WTC11 (cell line): ENCODE measurements around the gene LHFPL6. TPM values are rescaled to one million over a fixed set of nuclear protein-coding genes. Genes with fewer than 3 reads are reported as not detected.

ENCODE experiments used
- ATAC-seq: fragments of 200-7000 bp; cut with Tn5 transposase; 2 replicates; pipeline ENCODE4 v1.10.0; 2021; ENCODE audit warnings: mild to moderate bottlenecking, moderate library complexity
- CTCF ChIA-PET: fragments of 300-600 bp; sonication (Branson Sonifier 250); formaldehyde crosslinking; loops from one replicate; lab custom pipeline; 2021; ENCODE audit warnings: antibody characterized with exemption; lab: Charles Lee
- POLR2A ChIA-PET: fragments of 350-600 bp; sonication (Branson Sonifier 250); formaldehyde crosslinking; loops from one replicate; lab custom pipeline; 2021; ENCODE audit warnings: antibody characterized with exemption; lab: Charles Lee
- DNase-seq: peaks from one replicate; pipeline ENCODE4 v3.0.0; 2021; ENCODE audit warnings: low spot score
- H3K27ac Mint-ChIP-seq: 2 replicates; pipeline ENCODE4 v1.8.0; 2021; ENCODE audit warnings: mixed read lengths
- H3K27me3 Mint-ChIP-seq: 2 replicates; pipeline ENCODE4 v1.8.0; 2021; ENCODE audit warnings: low read depth, mild to moderate bottlenecking, moderate library complexity, mixed read lengths
- H3K36me3 Mint-ChIP-seq: 2 replicates; pipeline ENCODE4 v1.8.0; 2021; ENCODE audit warnings: mixed read lengths
- H3K4me1 Mint-ChIP-seq: 2 replicates; pipeline ENCODE4 v1.8.0; 2022; ENCODE audit warnings: mixed read lengths
- H3K4me3 Mint-ChIP-seq: 2 replicates; pipeline ENCODE4 v1.8.0; 2021; ENCODE audit warnings: mild to moderate bottlenecking, moderate library complexity, mixed read lengths
- H3K9me3 Mint-ChIP-seq: 2 replicates; pipeline ENCODE4 v1.8.0; 2021; ENCODE audit warnings: mixed read lengths
- CBFB ChIP-seq: sonication (generic); formaldehyde crosslinking; IDR thresholded peaks from 2 replicates; pipeline ENCODE4 v1.8.1; 2022; ENCODE audit warnings: mild to moderate bottlenecking, low read depth, missing genetic modification reagents
- ESRRA ChIP-seq: sonication (generic); formaldehyde crosslinking; IDR thresholded peaks from 2 replicates; pipeline ENCODE4 v1.8.1; 2022; ENCODE audit warnings: mild to moderate bottlenecking, missing genetic modification reagents, borderline replicate concordance
- ETV6 ChIP-seq: sonication (generic); formaldehyde crosslinking; IDR thresholded peaks from 2 replicates; pipeline ENCODE4 v1.8.1; 2022; ENCODE audit warnings: mild to moderate bottlenecking, missing genetic modification reagents
- NFE2L1 ChIP-seq: sonication (generic); formaldehyde crosslinking; IDR thresholded peaks from 2 replicates; pipeline ENCODE4 v1.8.1; 2023; ENCODE audit warnings: missing genetic modification reagents
- NFYB ChIP-seq: sonication (generic); formaldehyde crosslinking; conservative IDR thresholded peaks from 2 replicates; pipeline ENCODE4 v1.8.0; 2022; ENCODE audit warnings: low read depth, missing genetic modification reagents
- SMAD4 ChIP-seq: sonication (generic); formaldehyde crosslinking; IDR thresholded peaks from 2 replicates; pipeline ENCODE4 v1.8.0; 2022; ENCODE audit warnings: mild to moderate bottlenecking, missing genetic modification reagents
- TEAD1 ChIP-seq: sonication (generic); formaldehyde crosslinking; IDR thresholded peaks from 2 replicates; pipeline ENCODE4 v1.8.0; 2022; ENCODE audit warnings: mild to moderate bottlenecking, missing genetic modification reagents
- ZNF232 ChIP-seq: sonication (generic); formaldehyde crosslinking; IDR thresholded peaks from 2 replicates; pipeline ENCODE4 v1.8.0; 2022; ENCODE audit warnings: mild to moderate bottlenecking, missing genetic modification reagents
- total RNA-seq: library from RNA; stranded (reverse); gene quantifications from 3 replicates; pipeline ENCODE4 v1.2.3, GENCODE V29; 2021
- TF ChIP-seq, protein P1 (sequence below): fragments of 200-600 bp; IDR thresholded peaks from 2 replicates; pipeline ENCODE4 v1.8.0; 2022; ENCODE audit warnings: antibody characterized with exemption
- TF ChIP-seq, protein P2 (sequence below): fragments of 250-450 bp; sonication (Bioruptor Pico); IDR thresholded peaks from 2 replicates; pipeline ENCODE4 v1.9.0; 2021; ENCODE audit warnings: moderate library complexity, mild to moderate bottlenecking, inconsistent platforms, borderline replicate concordance
- TF ChIP-seq, protein P3 (sequence below): sonication (generic); formaldehyde crosslinking; IDR thresholded peaks from 2 replicates; pipeline ENCODE4 v1.8.0; 2022; ENCODE audit warnings: mild to moderate bottlenecking, missing genetic modification reagents
- TF ChIP-seq, protein P4 (sequence below): sonication (generic); formaldehyde crosslinking; IDR thresholded peaks from 2 replicates; pipeline ENCODE4 v1.8.0; 2023; ENCODE audit warnings: mild to moderate bottlenecking, missing genetic modification reagents
- TF ChIP-seq, protein P5 (sequence below): sonication (generic); formaldehyde crosslinking; IDR thresholded peaks from 2 replicates; pipeline ENCODE4 v1.8.0; 2022; ENCODE audit warnings: mild to moderate bottlenecking, missing genetic modification reagents
- TF ChIP-seq, protein P6 (sequence below): sonication (generic); formaldehyde crosslinking; IDR thresholded peaks from 2 replicates; pipeline ENCODE4 v1.8.0; 2022; ENCODE audit warnings: missing genetic modification reagents
- TF ChIP-seq, protein P7 (sequence below): sonication (generic); formaldehyde crosslinking; IDR thresholded peaks from 2 replicates; pipeline ENCODE4 v1.8.0; 2023; ENCODE audit warnings: missing genetic modification reagents, mild to moderate bottlenecking, borderline replicate concordance
- TF ChIP-seq, protein P8 (sequence below): sonication (generic); formaldehyde crosslinking; conservative IDR thresholded peaks from 2 replicates; pipeline ENCODE4 v1.8.1; 2022; ENCODE audit warnings: mild to moderate bottlenecking, missing genetic modification reagents
- TF ChIP-seq, protein P9 (sequence below): fragments of 250-450 bp; sonication (Bioruptor Pico); IDR thresholded peaks from 2 replicates; pipeline ENCODE4 v2.1.2; 2022; ENCODE audit warnings: mild to moderate bottlenecking, moderate library complexity
- TF ChIP-seq, protein P10 (sequence below): sonication (generic); formaldehyde crosslinking; IDR thresholded peaks from 2 replicates; pipeline ENCODE4 v1.8.1; 2023; ENCODE audit warnings: mild to moderate bottlenecking, moderate library complexity, missing genetic modification reagents

LHFPL6 gene
- total RNA-seq, 1 experiment from 2014 or later: 4.5 TPM

DNA sequence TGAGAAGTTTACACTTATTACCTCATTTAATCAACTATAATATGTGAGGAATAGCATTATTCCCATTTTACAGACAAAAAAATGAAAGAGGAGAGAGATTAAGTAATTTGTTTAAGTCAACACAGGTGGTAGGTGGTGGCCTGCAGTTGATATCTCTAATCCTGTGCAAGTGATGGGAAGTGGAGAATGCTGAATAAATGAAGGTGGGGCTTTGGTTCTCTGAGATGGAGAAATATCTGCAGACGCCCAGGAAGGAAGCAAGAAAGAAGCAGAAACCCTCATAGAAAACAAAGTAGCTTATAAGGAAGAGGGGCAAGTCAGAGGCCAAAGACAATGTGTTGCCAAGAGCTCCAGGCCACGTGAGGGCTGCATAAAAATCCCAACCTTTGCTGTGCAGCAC lies 290.4 kb downstream of the LHFPL6 start (continued):
- TF ChIP-seq, protein P1, sequence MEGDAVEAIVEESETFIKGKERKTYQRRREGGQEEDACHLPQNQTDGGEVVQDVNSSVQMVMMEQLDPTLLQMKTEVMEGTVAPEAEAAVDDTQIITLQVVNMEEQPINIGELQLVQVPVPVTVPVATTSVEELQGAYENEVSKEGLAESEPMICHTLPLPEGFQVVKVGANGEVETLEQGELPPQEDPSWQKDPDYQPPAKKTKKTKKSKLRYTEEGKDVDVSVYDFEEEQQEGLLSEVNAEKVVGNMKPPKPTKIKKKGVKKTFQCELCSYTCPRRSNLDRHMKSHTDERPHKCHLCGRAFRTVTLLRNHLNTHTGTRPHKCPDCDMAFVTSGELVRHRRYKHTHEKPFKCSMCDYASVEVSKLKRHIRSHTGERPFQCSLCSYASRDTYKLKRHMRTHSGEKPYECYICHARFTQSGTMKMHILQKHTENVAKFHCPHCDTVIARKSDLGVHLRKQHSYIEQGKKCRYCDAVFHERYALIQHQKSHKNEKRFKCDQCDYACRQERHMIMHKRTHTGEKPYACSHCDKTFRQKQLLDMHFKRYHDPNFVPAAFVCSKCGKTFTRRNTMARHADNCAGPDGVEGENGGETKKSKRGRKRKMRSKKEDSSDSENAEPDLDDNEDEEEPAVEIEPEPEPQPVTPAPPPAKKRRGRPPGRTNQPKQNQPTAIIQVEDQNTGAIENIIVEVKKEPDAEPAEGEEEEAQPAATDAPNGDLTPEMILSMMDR: no peak
- no peak for TF ChIP-seq CBFB (CRISPR knock-in tag)
- TF ChIP-seq, protein P2, sequence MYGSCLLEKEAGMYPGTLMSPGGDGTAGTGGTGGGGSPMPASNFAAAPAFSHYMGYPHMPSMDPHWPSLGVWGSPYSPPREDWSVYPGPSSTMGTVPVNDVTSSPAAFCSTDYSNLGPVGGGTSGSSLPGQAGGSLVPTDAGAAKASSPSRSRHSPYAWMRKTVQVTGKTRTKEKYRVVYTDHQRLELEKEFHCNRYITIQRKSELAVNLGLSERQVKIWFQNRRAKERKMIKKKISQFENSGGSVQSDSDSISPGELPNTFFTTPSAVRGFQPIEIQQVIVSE (CRISPR knock-in tag): no peak
- TF ChIP-seq TEAD1 (CRISPR knock-in tag): no peak
- no peak for TF ChIP-seq ZNF232 (CRISPR knock-in tag)
- TF ChIP-seq, protein P3, sequence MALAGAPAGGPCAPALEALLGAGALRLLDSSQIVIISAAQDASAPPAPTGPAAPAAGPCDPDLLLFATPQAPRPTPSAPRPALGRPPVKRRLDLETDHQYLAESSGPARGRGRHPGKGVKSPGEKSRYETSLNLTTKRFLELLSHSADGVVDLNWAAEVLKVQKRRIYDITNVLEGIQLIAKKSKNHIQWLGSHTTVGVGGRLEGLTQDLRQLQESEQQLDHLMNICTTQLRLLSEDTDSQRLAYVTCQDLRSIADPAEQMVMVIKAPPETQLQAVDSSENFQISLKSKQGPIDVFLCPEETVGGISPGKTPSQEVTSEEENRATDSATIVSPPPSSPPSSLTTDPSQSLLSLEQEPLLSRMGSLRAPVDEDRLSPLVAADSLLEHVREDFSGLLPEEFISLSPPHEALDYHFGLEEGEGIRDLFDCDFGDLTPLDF: no peak
- TF ChIP-seq, protein P4, sequence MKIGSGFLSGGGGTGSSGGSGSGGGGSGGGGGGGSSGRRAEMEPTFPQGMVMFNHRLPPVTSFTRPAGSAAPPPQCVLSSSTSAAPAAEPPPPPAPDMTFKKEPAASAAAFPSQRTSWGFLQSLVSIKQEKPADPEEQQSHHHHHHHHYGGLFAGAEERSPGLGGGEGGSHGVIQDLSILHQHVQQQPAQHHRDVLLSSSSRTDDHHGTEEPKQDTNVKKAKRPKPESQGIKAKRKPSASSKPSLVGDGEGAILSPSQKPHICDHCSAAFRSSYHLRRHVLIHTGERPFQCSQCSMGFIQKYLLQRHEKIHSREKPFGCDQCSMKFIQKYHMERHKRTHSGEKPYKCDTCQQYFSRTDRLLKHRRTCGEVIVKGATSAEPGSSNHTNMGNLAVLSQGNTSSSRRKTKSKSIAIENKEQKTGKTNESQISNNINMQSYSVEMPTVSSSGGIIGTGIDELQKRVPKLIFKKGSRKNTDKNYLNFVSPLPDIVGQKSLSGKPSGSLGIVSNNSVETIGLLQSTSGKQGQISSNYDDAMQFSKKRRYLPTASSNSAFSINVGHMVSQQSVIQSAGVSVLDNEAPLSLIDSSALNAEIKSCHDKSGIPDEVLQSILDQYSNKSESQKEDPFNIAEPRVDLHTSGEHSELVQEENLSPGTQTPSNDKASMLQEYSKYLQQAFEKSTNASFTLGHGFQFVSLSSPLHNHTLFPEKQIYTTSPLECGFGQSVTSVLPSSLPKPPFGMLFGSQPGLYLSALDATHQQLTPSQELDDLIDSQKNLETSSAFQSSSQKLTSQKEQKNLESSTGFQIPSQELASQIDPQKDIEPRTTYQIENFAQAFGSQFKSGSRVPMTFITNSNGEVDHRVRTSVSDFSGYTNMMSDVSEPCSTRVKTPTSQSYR: no peak

DNA sequence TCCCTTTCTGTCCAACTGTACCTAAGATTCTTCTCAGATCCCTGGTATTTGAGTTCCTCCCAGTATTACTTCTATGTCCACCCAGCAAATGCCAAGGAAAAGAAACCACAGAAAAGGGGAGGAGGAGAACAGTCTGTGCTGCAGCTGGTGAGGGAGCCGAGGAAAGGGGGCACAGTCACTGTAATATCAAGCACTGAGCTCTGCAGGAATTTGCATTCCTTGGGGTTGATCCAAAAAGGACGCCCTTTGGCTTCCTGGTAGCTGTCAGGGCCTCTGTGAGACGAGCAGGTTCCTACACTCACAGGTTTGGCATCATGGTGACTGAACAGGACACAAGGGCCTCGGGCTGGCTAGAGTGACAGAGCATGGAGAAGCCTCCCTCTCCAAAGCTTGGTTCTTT lies 291.4 kb downstream of the LHFPL6 start:
- POLR2A ChIA-PET: no interaction called here
- no peaks in the 10 kb centered on the region for H3K4me1 Mint-ChIP-seq
- no peaks in the 10 kb centered on the region for H3K9me3 Mint-ChIP-seq
- CTCF ChIA-PET: no interaction called here
- H3K27ac Mint-ChIP-seq: no peak overlapping the region
- H3K36me3 Mint-ChIP-seq: no peaks in the 10 kb centered on the region
- ATAC-seq: no peak
- H3K27me3 Mint-ChIP-seq: no peaks in the 10 kb centered on the region
- no peak overlapping the region for H3K4me3 Mint-ChIP-seq
- no peak for DNase-seq
- TF ChIP-seq, protein P5, sequence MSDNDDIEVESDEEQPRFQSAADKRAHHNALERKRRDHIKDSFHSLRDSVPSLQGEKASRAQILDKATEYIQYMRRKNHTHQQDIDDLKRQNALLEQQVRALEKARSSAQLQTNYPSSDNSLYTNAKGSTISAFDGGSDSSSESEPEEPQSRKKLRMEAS: no peak
- TF ChIP-seq, protein P6, sequence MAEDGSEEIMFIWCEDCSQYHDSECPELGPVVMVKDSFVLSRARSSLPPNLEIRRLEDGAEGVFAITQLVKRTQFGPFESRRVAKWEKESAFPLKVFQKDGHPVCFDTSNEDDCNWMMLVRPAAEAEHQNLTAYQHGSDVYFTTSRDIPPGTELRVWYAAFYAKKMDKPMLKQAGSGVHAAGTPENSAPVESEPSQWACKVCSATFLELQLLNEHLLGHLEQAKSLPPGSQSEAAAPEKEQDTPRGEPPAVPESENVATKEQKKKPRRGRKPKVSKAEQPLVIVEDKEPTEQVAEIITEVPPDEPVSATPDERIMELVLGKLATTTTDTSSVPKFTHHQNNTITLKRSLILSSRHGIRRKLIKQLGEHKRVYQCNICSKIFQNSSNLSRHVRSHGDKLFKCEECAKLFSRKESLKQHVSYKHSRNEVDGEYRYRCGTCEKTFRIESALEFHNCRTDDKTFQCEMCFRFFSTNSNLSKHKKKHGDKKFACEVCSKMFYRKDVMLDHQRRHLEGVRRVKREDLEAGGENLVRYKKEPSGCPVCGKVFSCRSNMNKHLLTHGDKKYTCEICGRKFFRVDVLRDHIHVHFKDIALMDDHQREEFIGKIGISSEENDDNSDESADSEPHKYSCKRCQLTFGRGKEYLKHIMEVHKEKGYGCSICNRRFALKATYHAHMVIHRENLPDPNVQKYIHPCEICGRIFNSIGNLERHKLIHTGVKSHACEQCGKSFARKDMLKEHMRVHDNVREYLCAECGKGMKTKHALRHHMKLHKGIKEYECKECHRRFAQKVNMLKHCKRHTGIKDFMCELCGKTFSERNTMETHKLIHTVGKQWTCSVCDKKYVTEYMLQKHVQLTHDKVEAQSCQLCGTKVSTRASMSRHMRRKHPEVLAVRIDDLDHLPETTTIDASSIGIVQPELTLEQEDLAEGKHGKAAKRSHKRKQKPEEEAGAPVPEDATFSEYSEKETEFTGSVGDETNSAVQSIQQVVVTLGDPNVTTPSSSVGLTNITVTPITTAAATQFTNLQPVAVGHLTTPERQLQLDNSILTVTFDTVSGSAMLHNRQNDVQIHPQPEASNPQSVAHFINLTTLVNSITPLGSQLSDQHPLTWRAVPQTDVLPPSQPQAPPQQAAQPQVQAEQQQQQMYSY: no peak
- TF ChIP-seq ESRRA (CRISPR knock-in tag) (no peak), SMAD4 (no peak), NFYB (CRISPR knock-in tag) (no peak), NFE2L1 (CRISPR knock-in tag) (no peak), TEAD1 (CRISPR knock-in tag) (no peak), ETV6 (CRISPR knock-in tag) (no peak)
- TF ChIP-seq, protein P7, sequence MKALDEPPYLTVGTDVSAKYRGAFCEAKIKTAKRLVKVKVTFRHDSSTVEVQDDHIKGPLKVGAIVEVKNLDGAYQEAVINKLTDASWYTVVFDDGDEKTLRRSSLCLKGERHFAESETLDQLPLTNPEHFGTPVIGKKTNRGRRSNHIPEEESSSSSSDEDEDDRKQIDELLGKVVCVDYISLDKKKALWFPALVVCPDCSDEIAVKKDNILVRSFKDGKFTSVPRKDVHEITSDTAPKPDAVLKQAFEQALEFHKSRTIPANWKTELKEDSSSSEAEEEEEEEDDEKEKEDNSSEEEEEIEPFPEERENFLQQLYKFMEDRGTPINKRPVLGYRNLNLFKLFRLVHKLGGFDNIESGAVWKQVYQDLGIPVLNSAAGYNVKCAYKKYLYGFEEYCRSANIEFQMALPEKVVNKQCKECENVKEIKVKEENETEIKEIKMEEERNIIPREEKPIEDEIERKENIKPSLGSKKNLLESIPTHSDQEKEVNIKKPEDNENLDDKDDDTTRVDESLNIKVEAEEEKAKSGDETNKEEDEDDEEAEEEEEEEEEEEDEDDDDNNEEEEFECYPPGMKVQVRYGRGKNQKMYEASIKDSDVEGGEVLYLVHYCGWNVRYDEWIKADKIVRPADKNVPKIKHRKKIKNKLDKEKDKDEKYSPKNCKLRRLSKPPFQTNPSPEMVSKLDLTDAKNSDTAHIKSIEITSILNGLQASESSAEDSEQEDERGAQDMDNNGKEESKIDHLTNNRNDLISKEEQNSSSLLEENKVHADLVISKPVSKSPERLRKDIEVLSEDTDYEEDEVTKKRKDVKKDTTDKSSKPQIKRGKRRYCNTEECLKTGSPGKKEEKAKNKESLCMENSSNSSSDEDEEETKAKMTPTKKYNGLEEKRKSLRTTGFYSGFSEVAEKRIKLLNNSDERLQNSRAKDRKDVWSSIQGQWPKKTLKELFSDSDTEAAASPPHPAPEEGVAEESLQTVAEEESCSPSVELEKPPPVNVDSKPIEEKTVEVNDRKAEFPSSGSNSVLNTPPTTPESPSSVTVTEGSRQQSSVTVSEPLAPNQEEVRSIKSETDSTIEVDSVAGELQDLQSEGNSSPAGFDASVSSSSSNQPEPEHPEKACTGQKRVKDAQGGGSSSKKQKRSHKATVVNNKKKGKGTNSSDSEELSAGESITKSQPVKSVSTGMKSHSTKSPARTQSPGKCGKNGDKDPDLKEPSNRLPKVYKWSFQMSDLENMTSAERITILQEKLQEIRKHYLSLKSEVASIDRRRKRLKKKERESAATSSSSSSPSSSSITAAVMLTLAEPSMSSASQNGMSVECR (CRISPR knock-in tag): no peak
- TF ChIP-seq, protein P8, sequence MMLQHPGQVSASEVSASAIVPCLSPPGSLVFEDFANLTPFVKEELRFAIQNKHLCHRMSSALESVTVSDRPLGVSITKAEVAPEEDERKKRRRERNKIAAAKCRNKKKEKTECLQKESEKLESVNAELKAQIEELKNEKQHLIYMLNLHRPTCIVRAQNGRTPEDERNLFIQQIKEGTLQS: no peak
- TF ChIP-seq, protein P9, sequence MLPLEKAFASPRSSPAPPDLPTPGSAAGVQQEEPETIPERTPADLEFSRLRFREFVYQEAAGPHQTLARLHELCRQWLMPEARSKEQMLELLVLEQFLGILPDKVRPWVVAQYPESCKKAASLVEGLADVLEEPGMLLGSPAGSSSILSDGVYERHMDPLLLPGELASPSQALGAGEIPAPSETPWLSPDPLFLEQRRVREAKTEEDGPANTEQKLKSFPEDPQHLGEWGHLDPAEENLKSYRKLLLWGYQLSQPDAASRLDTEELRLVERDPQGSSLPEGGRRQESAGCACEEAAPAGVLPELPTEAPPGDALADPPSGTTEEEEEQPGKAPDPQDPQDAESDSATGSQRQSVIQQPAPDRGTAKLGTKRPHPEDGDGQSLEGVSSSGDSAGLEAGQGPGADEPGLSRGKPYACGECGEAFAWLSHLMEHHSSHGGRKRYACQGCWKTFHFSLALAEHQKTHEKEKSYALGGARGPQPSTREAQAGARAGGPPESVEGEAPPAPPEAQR (CRISPR knock-in tag): no peak
- TF ChIP-seq, protein P10, sequence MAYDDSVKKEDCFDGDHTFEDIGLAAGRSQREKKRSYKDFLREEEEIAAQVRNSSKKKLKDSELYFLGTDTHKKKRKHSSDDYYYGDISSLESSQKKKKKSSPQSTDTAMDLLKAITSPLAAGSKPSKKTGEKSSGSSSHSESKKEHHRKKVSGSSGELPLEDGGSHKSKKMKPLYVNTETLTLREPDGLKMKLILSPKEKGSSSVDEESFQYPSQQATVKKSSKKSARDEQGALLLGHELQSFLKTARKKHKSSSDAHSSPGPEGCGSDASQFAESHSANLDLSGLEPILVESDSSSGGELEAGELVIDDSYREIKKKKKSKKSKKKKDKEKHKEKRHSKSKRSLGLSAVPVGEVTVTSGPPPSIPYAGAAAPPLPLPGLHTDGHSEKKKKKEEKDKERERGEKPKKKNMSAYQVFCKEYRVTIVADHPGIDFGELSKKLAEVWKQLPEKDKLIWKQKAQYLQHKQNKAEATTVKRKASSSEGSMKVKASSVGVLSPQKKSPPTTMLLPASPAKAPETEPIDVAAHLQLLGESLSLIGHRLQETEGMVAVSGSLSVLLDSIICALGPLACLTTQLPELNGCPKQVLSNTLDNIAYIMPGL (CRISPR knock-in tag): no peak
